H1 (cell line): ENCODE results near the gene KCNQ1. TPM values are rescaled to one million over a fixed set of nuclear protein-coding genes. Genes with fewer than 3 reads are reported as not detected.

Experiments used
- BACH1 ChIP-seq: IDR thresholded peaks from 2 replicates; pipeline ENCODE4 v1.6.1; 2012; ENCODE audit warnings: low read length, improper control_type of control experiment
- CBX8 ChIP-seq: fragments of 300-800, 300-1000 bp; sonication (generic); IDR thresholded peaks from 2 replicates; pipeline ENCODE4 v1.7.1; 2016; ENCODE audit warnings: low read depth, low read length, borderline replicate concordance
- CHD2 ChIP-seq: IDR thresholded peaks from 2 replicates; pipeline ENCODE4 v1.6.1; 2012; ENCODE audit warnings: low read length, improper control_type of control experiment
- CREB1 ChIP-seq: IDR thresholded peaks from 2 replicates; pipeline ENCODE4 v1.6.1; 2012; ENCODE audit warnings: inconsistent platforms
- EGR1 ChIP-seq: IDR thresholded peaks from 2 replicates; pipeline ENCODE4 v1.6.1; 2011; ENCODE audit warnings: low read depth, low read length, borderline replicate concordance
- HDAC2 ChIP-seq, 2 experiments: fragments of 300-600 bp in 1 of 2; sonication (generic) in 1 of 2; IDR thresholded peaks; 2 replicates each; pipeline ENCODE4 v1.6.1; 2011 to 2012; ENCODE audit warnings: low read depth in 2 of 2, low read length in 2 of 2, mild to moderate bottlenecking in 2 of 2, moderate library complexity in 2 of 2, borderline replicate concordance in 1 of 2, inconsistent platforms in 1 of 2
- RNF2 ChIP-seq: fragments of 200-900, 300-1000 bp; sonication (generic); IDR thresholded peaks from 2 replicates; pipeline ENCODE4 v1.7.1; 2016; ENCODE audit warnings: borderline replicate concordance, low read depth, mild to moderate bottlenecking, antibody characterized with exemption, low read length; ENCODE audit not compliant: poor library complexity, severe bottlenecking; ENCODE audit errors: missing control alignments
- SP4 ChIP-seq: IDR thresholded peaks from 2 replicates; pipeline ENCODE4 v1.6.1; 2012; ENCODE audit warnings: low read length, inconsistent platforms
- polyA plus RNA-seq, 7 experiments: library from polyadenylated mRNA; depleted of rRNA in 3 of 7; stranded (reverse) in 5 of 7; unstranded in 2 of 7; fragments of >200 nt in 5 of 7; fragments of 200-250 nt in 2 of 7; gene quantifications; 1 replicate in 5 of 7; 2 replicates in 1 of 7; 4 replicates in 1 of 7; pipeline versions ENCODE4 v1.2.1 to v1.2.3, GENCODE V29; 2011 to 2013; ENCODE audit warnings: missing spikeins in 2 of 7, mixed read lengths in 2 of 7
- total RNA-seq: library from RNA; stranded (reverse); fragmentation: NEBNext Ultra II Directional; extraction: Animal tissue kit (Norgen Biotek cat#: 25700); gene quantifications from 2 replicates; pipeline ENCODE4 v1.2.1, GENCODE V29; 2021
- TF ChIP-seq, protein P1 (sequence below): IDR thresholded peaks from 2 replicates; pipeline ENCODE4 v1.6.1; 2012; ENCODE audit warnings: inconsistent platforms
- TF ChIP-seq, protein P2 (sequence below): fragments of 300-600 bp; sonication (generic); IDR thresholded peaks from 2 replicates; pipeline ENCODE4 v1.7.1; 2012; ENCODE audit warnings: low read length, moderate library complexity, mild to moderate bottlenecking, inconsistent platforms; ENCODE audit not compliant: insufficient replicate concordance

KCNQ1 gene
- total and polyA plus RNA-seq, 2 of the 8 experiments (the other 6 are each of a cell fraction or from before 2014, with no cell fraction given): 1.9 to 2.0 TPM

DNA sequence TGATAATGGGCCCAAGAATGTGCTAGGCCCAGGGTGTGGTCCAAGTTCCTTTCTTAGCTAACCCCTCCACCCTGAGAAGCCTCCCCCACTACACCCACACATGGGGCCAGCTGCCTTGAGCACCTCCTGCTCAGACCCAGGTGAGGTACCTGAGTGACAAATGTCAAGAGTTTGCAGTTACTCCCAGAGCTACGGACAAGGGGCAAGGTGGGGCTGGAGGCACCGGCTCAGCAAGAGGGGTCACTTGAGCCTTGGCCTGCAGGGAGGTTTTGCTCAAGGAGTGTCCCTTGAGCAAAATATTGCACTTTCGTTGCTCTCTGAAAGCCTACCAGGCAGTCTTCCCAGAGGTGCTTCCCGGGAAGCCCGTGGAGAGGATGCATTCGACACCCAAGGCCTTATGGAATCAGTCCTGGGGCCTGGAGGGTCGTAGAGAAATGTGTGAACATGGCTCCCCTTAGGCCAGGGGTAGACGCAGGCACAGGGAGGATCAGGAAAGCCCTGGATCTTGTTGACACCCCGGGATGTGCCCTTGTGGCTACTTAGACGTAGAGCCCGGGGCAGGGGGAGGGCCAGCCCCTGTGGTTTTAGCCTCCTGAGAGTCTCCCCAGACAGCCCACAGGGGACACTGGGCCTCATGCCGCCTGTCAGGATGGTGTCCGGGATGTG, 114.2 kb downstream of the KCNQ1 start (continued):
- TF ChIP-seq EGR1 (no peak), HDAC2 (IDR thresholded peaks at IDR 0.05; ENCODE audit: borderline replicate concordance in 1 of 2, low read depth in 2 of 2, low read length in 2 of 2) (no peak), CREB1 (no peak), BACH1 (no peak), SP4 (no peak), CBX8 (no peak), CHD2 (no peak), RNF2 (no peak)
- TF ChIP-seq, protein P1, sequence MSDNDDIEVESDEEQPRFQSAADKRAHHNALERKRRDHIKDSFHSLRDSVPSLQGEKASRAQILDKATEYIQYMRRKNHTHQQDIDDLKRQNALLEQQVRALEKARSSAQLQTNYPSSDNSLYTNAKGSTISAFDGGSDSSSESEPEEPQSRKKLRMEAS: no peak
- TF ChIP-seq, protein P2, sequence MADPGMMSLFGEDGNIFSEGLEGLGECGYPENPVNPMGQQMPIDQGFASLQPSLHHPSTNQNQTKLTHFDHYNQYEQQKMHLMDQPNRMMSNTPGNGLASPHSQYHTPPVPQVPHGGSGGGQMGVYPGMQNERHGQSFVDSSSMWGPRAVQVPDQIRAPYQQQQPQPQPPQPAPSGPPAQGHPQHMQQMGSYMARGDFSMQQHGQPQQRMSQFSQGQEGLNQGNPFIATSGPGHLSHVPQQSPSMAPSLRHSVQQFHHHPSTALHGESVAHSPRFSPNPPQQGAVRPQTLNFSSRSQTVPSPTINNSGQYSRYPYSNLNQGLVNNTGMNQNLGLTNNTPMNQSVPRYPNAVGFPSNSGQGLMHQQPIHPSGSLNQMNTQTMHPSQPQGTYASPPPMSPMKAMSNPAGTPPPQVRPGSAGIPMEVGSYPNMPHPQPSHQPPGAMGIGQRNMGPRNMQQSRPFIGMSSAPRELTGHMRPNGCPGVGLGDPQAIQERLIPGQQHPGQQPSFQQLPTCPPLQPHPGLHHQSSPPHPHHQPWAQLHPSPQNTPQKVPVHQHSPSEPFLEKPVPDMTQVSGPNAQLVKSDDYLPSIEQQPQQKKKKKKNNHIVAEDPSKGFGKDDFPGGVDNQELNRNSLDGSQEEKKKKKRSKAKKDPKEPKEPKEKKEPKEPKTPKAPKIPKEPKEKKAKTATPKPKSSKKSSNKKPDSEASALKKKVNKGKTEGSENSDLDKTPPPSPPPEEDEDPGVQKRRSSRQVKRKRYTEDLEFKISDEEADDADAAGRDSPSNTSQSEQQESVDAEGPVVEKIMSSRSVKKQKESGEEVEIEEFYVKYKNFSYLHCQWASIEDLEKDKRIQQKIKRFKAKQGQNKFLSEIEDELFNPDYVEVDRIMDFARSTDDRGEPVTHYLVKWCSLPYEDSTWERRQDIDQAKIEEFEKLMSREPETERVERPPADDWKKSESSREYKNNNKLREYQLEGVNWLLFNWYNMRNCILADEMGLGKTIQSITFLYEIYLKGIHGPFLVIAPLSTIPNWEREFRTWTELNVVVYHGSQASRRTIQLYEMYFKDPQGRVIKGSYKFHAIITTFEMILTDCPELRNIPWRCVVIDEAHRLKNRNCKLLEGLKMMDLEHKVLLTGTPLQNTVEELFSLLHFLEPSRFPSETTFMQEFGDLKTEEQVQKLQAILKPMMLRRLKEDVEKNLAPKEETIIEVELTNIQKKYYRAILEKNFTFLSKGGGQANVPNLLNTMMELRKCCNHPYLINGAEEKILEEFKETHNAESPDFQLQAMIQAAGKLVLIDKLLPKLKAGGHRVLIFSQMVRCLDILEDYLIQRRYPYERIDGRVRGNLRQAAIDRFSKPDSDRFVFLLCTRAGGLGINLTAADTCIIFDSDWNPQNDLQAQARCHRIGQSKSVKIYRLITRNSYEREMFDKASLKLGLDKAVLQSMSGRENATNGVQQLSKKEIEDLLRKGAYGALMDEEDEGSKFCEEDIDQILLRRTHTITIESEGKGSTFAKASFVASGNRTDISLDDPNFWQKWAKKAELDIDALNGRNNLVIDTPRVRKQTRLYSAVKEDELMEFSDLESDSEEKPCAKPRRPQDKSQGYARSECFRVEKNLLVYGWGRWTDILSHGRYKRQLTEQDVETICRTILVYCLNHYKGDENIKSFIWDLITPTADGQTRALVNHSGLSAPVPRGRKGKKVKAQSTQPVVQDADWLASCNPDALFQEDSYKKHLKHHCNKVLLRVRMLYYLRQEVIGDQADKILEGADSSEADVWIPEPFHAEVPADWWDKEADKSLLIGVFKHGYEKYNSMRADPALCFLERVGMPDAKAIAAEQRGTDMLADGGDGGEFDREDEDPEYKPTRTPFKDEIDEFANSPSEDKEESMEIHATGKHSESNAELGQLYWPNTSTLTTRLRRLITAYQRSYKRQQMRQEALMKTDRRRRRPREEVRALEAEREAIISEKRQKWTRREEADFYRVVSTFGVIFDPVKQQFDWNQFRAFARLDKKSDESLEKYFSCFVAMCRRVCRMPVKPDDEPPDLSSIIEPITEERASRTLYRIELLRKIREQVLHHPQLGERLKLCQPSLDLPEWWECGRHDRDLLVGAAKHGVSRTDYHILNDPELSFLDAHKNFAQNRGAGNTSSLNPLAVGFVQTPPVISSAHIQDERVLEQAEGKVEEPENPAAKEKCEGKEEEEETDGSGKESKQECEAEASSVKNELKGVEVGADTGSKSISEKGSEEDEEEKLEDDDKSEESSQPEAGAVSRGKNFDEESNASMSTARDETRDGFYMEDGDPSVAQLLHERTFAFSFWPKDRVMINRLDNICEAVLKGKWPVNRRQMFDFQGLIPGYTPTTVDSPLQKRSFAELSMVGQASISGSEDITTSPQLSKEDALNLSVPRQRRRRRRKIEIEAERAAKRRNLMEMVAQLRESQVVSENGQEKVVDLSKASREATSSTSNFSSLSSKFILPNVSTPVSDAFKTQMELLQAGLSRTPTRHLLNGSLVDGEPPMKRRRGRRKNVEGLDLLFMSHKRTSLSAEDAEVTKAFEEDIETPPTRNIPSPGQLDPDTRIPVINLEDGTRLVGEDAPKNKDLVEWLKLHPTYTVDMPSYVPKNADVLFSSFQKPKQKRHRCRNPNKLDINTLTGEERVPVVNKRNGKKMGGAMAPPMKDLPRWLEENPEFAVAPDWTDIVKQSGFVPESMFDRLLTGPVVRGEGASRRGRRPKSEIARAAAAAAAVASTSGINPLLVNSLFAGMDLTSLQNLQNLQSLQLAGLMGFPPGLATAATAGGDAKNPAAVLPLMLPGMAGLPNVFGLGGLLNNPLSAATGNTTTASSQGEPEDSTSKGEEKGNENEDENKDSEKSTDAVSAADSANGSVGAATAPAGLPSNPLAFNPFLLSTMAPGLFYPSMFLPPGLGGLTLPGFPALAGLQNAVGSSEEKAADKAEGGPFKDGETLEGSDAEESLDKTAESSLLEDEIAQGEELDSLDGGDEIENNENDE: no peak
